Activated CD8-positive, alpha-beta memory T cell treated with anti-CD3 and anti-CD28 coated beads for 36 hours (primary cell): ENCODE data around the gene NR2C1. TPM values are rescaled to one million over a fixed set of nuclear protein-coding genes. Genes with fewer than 3 reads are reported as not detected.
"Not testable (repeated sequence)": the region's sequence is repeated elsewhere in the genome, so short reads cannot be mapped to it uniquely, and the experiment has no call there.

Source experiments
- CTCF ChIA-PET: fragments of 350-600 bp; sonication (Branson Sonifier 250); formaldehyde crosslinking; loops from one replicate; lab custom pipeline; 2021; ENCODE audit warnings: antibody characterized with exemption; lab: Charles Lee
- POLR2A ChIA-PET: fragments of 350-600 bp; sonication (Branson Sonifier 250); formaldehyde crosslinking; loops from one replicate; lab custom pipeline; 2021; ENCODE audit warnings: antibody characterized with exemption; lab: Charles Lee
- total RNA-seq, 2 experiments: library from RNA; stranded (reverse); gene quantifications; one replicate each; pipeline ENCODE4 v1.2.3, GENCODE V29; 2021

NR2C1 gene
- 10 to 100 TPM; 21.3 to 22.9 TPM for total RNA-seq

DNA sequence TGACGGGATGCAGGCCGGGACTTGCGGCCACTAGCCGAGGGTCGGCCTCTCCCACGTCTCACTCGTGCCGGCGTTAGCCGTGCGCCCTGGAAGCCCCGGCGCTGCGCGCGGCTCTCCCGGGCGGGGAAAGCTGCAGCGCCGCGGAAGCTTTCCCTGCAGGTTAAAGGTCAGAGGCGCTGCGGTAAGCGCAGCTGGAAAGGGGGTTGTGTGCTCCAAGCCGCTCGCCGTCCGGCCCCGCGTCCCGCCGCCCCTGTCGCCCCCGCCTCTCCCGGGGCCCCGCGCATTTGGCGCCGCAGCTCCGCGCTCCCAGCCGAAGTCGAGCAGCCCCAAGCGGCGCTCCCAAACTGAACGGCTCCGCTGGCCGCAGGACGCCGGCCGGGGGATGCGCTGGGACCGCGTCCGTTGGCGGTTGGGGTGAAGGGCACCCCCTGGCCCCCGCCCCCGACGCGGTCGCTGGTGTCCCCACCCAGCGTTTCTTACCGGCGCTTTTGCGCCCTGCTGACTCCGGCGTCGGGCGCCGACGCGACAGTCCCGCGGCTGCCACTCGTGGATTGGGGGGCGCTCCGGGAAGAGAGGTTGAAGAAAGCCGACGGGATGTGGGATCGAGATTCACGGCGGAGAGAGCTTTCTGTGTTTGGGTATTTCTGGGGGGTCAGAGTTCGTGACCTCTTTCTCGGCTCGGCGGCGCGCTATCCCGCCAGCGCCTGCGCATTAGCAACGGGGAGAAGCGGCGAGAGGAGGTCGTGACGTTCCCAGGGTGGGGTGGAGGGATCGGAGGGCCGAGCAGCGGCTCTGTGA is at the start of gene NR2C1:
Gene NR2C1, minus strand, starts transcription at position 719 of the 798 bp plus-strand sequence. CDS start 6,234 bp downstream, outside the sequence.
- ChIA-PET CTCF (interaction anchor here (0.8 to 2.4 kb wide), 8 partner anchors 11 to 401 kb away, joined by 3 to 8 read pairs (median 4); partner anchors contain the start of genes FGD6, NDUFA12 and VEZT), POLR2A (interaction anchor here (0.6 to 1.6 kb wide), 6 partner anchors 70 to 900 kb away, joined by 3 to 10 read pairs (median 4); partner anchors contain the start of genes FGD6, METAP2, NDUFA12 and VEZT)

- POLR2A ChIA-PET = no interaction called here
- CTCF ChIA-PET = interaction anchor here (0.6 kb wide), 1 partner anchor 1511 kb away, joined by 3 read pairs; no protein-coding TSS in a partner anchor
Measured at GRCh38 chr12:95118788-95119179, 45.4 kb upstream of the NR2C1 start.

GRCh38 chr12:95118138-95118787 is 44.8 kb upstream of the NR2C1 start:
- CTCF ChIA-PET = interaction anchor here (1.5 kb wide), 1 partner anchor 108 kb away, joined by 3 read pairs; no protein-coding TSS in a partner anchor
- POLR2A ChIA-PET = no interaction called here

DNA sequence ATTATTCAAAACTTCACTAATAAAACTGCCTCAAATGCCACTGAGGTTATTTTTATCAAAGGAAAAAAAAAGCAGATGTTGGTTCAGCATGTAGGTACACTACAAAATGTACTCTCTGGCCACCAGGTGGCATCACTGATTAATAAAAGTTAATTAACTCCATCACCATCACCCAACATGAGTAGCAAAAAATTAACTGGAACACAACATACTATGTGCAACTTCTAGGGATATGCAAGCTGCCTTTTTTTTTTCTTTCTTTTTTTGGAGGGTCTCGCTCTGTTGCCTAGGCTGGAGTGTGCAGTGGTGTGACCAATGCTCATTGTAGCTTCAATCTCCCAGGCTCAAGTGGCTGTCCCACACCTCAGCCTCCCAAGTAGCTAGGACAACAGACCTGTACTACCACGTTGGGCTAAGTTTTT is 43.8 kb upstream of the NR2C1 start:
- ChIA-PET POLR2A (interaction anchor here (0.6 kb wide), 1 partner anchor 100 kb away, joined by 5 read pairs; the partner anchor contains the start of genes FGD6 and VEZT), CTCF (interaction anchor here (0.6 to 1.5 kb wide), 5 partner anchors 100 to 343 kb away, joined by 3 read pairs; partner anchors contain the start of genes FGD6 and VEZT)

DNA sequence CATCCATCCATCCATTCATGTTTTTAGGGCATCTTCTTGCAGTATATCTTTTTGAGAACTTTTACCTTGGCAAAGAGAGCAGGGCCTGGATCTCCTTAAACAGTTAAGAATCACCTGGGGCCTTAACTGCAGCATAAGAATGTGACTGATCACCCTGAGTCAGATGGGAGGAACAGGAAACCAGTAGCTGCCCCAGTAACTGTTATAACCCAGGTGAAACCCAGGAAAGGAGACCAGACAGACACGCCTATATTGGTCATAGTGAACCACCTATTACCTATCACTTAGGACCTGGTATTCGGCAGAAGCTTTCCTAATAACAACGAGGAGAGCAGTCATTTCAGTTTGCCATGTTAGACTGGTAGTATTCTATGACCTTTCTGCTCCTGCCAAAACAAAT is 43.4 kb upstream of the NR2C1 start:
- POLR2A ChIA-PET = no interaction called here
- CTCF ChIA-PET = interaction anchor here (0.8 to 1.5 kb wide), 4 partner anchors 101 to 344 kb away, joined by 3 read pairs; partner anchors contain the start of genes FGD6 and VEZT

DNA sequence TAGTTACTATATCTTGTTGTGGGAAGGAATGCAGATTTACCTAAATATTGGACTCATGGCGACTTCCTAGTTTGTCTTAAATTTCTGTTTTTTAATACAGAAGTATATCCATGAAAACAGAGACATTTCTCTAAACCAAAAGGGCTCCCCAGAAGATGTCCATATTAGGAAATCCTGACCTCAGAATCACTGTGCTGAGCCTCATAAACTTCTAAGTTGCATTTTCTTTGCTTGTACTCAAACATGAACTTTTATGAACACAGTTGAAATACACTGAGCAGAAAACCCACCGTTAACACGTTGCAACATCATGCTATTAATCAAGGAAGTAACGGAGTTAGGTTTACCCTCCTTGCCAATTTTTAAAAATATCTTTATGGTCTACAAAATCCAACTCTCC is 42.9 kb upstream of the NR2C1 start:
- POLR2A ChIA-PET = no interaction called here
- CTCF ChIA-PET = interaction anchor here (0.6 to 1.4 kb wide), 3 partner anchors 101 to 371 kb away, joined by 3 read pairs; partner anchors contain the start of genes FGD6 and VEZT

DNA sequence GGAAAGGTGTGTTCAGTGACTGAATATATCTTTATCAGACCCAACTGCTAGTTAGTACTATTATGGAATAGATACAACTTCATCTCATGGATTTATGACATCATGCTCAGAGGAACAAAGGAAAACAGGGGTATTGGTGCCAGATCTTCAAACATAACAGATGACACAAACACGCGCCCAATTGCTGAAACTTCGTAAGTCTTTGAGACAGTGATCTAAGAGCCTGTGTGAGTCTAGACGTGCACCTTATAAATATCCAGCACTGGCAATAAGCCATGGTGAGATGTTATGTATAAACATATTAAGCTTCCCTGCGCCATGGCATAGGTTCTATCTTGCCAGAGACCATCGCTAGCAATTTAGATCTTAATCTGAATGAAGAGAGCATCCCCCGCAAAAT is 42.2 kb upstream of the NR2C1 start:
- ChIA-PET POLR2A (no interaction called here), CTCF (interaction anchor here (0.6 to 0.7 kb wide), 2 partner anchors 372 to 419 kb away, joined by 3 read pairs; no protein-coding TSS in a partner anchor)

- POLR2A ChIA-PET = no interaction called here
- CTCF ChIA-PET = interaction anchor here (0.6 kb wide), 1 partner anchor 8 kb away, joined by 3 read pairs; no protein-coding TSS in a partner anchor
Measured at GRCh38 chr12:95114766-95115405, 41.5 kb upstream of the NR2C1 start.

DNA sequence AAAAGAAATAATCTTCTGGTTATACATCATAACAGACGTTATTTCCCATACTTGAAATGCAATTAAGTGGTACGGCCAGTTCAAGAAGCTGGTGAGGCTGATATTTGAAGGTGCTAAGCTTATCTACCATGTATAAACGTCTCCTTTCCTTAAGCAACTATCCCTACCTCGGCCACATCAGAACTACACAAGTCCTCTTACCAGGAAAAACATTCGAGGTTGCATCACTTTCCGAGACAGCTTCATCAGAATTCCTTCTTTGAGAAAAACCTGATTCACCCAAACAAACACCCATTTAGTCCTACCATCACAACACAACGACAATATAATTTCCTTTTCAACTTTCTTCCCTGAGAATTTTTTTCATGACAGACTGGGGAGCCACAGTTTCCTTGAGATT is 33.9 kb upstream of the NR2C1 start:
- CTCF ChIA-PET = interaction anchor here (0.6 kb wide), 1 partner anchor 8 kb away, joined by 3 read pairs; no protein-coding TSS in a partner anchor
- POLR2A ChIA-PET = no interaction called here

GRCh38 chr12:95105540-95105939 is 32.1 kb upstream of the NR2C1 start:
- POLR2A ChIA-PET = no interaction called here
- CTCF ChIA-PET = no interaction called here

- POLR2A ChIA-PET = interaction anchor here (0.7 kb wide), 1 partner anchor 12 kb away, joined by 5 read pairs; no protein-coding TSS in a partner anchor
- CTCF ChIA-PET = no interaction called here
Measured at GRCh38 chr12:95104919-95105452, 31.6 kb upstream of the NR2C1 start.

DNA sequence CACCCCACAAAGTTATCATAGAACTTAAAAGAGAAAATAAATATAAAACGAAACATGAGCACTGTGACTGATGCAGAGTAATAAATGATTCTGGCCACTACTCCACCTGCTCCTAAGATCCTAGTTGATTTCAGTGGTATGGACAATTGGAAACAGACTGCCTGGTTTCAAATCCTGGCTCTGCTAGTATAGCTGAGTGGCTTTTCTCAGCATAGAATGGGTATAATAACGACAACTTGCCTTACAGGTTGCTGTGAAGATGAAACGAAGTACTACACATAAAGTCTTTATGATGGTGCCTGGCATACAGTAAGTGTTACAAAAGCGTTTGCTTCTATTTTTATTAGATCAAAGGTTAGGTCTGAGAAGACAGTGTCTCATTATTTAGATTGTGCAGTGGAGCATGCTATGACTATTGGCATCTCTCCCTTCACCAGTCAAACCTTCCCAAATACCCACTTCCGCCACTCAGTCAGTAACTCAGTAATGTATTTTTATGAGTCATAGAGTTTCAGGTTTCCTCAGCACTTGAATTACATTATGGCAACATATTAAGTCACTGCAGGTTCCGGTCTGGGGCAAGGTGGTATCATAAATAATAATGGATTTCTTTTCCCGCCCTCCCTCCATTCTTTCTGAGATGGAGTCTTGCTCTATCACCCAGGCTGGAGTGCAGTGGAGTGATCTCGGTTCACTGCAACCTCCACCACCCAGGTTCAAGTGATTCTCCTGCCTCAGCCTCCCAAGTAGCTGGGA is 29.7 kb upstream of the NR2C1 start:
- POLR2A ChIA-PET = no interaction called here
- CTCF ChIA-PET = no interaction called here

DNA sequence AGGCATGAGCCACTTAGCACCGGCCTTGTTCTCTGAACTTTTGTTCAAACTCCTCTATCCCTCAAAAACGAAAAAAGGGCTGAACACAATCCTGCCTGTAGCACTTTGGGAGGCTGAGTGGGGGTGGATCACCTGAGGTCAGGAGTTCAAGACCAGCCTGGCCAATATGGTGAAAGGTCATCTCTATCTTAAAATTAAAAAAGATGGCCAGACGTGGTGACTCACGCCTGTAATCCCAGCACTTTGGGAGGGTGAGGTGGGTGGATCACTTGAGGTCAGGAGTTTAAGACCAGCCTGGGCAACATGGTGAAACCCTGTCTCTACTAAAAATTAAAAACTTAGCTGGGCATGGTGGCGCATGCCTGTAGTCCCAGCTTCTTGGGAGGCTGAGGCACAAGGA is 28.5 kb upstream of the NR2C1 start:
- CTCF ChIA-PET, POLR2A ChIA-PET: not testable (repeated sequence)

DNA sequence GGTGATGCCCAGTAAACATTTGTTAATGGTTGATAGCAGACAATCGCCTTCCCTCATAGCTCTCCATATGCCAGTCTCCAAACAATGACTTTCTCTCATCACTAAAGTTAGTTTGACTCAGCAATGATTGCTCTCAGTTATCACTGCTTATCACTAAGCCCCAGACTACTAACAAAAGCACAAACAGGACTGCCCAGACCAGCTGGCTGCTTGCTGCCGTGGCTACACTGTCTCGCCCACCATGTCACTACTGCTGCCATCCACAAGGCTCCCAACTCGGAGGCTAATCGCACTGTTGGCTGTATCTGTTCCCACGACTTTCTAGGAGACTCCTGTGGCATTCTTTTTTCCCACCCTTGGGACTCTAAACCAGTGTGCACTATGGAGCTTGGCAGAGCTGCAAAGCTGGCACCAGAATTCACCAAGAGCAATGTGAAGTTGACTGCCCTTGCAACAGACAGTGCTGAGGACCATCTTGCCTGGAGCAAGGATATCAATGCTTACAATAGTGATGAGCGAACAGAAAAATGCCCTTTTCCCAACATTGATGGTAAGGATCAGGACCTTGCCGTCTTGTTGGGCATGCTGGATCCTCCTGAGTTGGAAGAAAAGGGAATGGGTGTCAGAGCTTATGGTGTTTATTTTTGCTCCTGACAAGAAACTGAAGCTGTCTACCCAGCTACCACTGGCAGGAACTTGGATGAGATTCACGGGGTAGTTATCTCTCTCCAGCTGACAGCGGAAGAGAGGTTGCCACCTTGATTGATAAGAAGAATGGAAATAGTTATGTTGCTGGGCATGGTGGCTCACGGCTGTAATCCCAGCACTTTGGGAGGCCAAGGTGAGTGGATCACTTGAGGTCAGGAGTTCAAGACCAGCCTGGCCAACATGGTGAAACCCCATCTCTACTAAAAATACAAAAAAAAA is 27.1 kb upstream of the NR2C1 start:
- POLR2A ChIA-PET = interaction anchor here (0.7 kb wide), 1 partner anchor 729 kb away, joined by 3 read pairs; no protein-coding TSS in a partner anchor
- CTCF ChIA-PET = interaction anchor here (0.7 to 1.6 kb wide), 2 partner anchors 27 to 721 kb away, joined by 3 to 4 read pairs; partner anchors contain the start of gene NR2C1

DNA sequence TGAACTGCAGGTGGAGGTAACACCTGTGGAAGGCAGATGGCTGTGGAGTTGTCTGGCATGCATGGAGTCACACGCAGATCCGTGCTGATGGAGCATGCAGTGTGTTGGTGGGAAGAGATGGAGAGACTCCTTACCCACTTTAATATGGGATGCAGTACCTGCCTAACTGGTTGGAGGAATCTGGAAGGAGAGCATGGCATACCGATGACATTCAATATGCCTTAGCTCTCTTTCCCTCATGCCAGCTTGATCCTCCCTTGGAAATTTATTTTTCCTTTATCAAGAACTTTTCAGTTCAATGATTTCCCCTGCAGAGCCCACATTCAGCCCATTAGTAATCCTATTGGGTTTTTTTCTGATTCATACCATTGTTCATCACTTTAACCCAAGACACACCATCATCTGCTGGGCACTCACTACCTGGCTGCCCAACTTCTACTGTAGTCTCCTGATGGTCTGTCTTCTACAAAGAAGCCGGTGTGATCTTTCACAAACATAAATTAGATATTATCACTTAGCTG is 25.9 kb upstream of the NR2C1 start:
- ChIA-PET CTCF (no interaction called here), POLR2A (no interaction called here)

DNA sequence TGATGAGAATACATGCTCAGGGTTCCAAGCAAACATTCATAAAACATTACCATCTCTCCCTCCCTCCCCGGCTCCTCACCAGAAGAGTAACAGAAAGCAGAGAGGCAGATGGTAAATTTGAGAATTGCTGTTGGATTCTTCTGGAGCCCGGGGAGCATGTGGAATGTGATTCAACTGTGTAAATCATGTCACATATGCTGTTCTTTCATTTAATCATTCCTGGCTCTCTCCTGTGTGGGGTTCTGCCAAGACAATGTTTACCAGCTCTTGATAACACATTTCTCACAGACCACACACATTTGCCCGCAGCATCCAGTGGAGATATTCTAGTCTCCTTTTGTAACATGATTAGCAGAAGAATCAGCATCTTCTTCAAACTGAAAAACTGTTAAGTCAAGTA is 23.4 kb upstream of the NR2C1 start:
- POLR2A ChIA-PET = no interaction called here
- CTCF ChIA-PET = no interaction called here

DNA sequence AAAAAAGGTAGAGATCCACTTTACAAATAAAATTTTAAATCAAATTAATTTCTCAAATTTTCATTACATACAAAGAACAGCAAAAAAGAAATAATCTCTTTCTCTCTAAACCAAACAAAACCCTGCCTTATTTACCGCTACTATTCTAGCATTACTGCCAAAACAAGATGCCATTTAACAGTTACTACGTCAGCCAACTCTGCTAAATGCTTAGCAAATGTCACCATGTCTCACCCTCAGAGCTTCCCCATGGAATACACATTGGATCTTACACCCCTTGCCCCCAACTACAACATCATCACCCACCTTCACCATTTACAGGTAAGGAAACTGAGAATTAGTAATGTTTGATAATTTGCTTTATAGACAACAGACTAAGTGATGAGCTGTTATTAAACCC is 23.0 kb upstream of the NR2C1 start:
- ChIA-PET POLR2A (no interaction called here), CTCF (no interaction called here)
